HCT116 (cell line): Measurements from ENCODE around the gene STX1B.

Experiments
- ATF3 ChIP-seq: IDR thresholded peaks from 2 replicates; pipeline ENCODE4 v1.6.1; 2012
- EGR1 ChIP-seq: IDR thresholded peaks from 2 replicates; pipeline ENCODE4 v1.6.1; 2012; ENCODE audit warnings: low read depth
- EZH2 ChIP-seq: fragments of 200-600 bp; sonication (generic); IDR thresholded peaks from 2 replicates; pipeline ENCODE4 v1.6.1; 2017; ENCODE audit warnings: antibody characterized with exemption, mixed run types
- EZH2phosphoT487 ChIP-seq: fragments of 200-600 bp; IDR thresholded peaks from 2 replicates; pipeline ENCODE4 v1.6.1; 2018; ENCODE audit warnings: antibody characterized with exemption, borderline replicate concordance
- POLR2A ChIP-seq: IDR thresholded peaks from 2 replicates; pipeline ENCODE4 v1.7.0; 2011; ENCODE audit warnings: borderline replicate concordance; ENCODE audit not compliant: insufficient read depth, insufficient read length; ENCODE audit errors: extremely low read depth
- POLR2AphosphoS5 ChIP-seq: IDR thresholded peaks from 2 replicates; pipeline ENCODE4 v1.6.1; 2011; ENCODE audit warnings: mild to moderate bottlenecking, low read depth, low read length, moderate library complexity
- SIN3A ChIP-seq: IDR thresholded peaks from 2 replicates; pipeline ENCODE4 v1.6.1; 2012; ENCODE audit warnings: low read depth
- SRF ChIP-seq: IDR thresholded peaks from 2 replicates; pipeline ENCODE4 v1.6.1; 2012; ENCODE audit warnings: low read depth
- TCF7L2 ChIP-seq: IDR thresholded peaks from 2 replicates; pipeline ENCODE4 v1.7.0; 2011; ENCODE audit warnings: borderline replicate concordance, inconsistent platforms; ENCODE audit not compliant: insufficient read depth, insufficient read length; ENCODE audit errors: extremely low read depth
- TF ChIP-seq, protein P1 (sequence below), 3 experiments: fragments of 200-600 bp in 1 of 3; sonication (generic) in 1 of 3; IDR thresholded peaks in 2 of 3; conservative IDR thresholded peaks in 1 of 3; 2 replicates each; pipeline ENCODE4 v1.5.1; 2012 to 2017; ENCODE audit warnings: low read depth in 2 of 3, low read length in 2 of 3, antibody characterized with exemption in 1 of 3, borderline replicate concordance in 1 of 3, control low read depth in 1 of 3, mild to moderate bottlenecking in 1 of 3, mixed read lengths in 1 of 3, mixed run types in 1 of 3, moderate library complexity in 1 of 3; ENCODE audit not compliant: insufficient read depth in 1 of 3

GRCh38 chr16:30969246-30969842 is 41.1 kb downstream of the STX1B start:
- TF ChIP-seq SRF, result no peak
- no peak for TF ChIP-seq POLR2A
- TF ChIP-seq, protein P1, sequence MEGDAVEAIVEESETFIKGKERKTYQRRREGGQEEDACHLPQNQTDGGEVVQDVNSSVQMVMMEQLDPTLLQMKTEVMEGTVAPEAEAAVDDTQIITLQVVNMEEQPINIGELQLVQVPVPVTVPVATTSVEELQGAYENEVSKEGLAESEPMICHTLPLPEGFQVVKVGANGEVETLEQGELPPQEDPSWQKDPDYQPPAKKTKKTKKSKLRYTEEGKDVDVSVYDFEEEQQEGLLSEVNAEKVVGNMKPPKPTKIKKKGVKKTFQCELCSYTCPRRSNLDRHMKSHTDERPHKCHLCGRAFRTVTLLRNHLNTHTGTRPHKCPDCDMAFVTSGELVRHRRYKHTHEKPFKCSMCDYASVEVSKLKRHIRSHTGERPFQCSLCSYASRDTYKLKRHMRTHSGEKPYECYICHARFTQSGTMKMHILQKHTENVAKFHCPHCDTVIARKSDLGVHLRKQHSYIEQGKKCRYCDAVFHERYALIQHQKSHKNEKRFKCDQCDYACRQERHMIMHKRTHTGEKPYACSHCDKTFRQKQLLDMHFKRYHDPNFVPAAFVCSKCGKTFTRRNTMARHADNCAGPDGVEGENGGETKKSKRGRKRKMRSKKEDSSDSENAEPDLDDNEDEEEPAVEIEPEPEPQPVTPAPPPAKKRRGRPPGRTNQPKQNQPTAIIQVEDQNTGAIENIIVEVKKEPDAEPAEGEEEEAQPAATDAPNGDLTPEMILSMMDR (IDR thresholded peaks at IDR 0.05 in 2 of 3, conservative IDR thresholded peaks at IDR 0.05 in 1 of 3; ENCODE audit: borderline replicate concordance in 1 of 3, insufficient read depth in 1 of 3, low read depth in 2 of 3, low read length in 2 of 3), result no peak
- no peak for TF ChIP-seq POLR2AphosphoS5
- no peak for TF ChIP-seq TCF7L2
- TF ChIP-seq EGR1, result no peak
- TF ChIP-seq EZH2phosphoT487, result no peak
- no peak for TF ChIP-seq EZH2
- no peak for TF ChIP-seq SIN3A
- TF ChIP-seq ATF3, result no peak
